Measurements from ENCODE around the gene PLEKHH2. TPM values are rescaled to one million over a fixed set of nuclear protein-coding genes. Genes with fewer than 3 reads are reported as not detected.
"Not testable (repeated sequence)": the region's sequence is repeated elsewhere in the genome, so short reads cannot be mapped to it uniquely, and the experiment has no call there.

PLEKHH2 gene
- total and polyA plus RNA-seq, 12 donors = 1.9 to 18.3 (median 5.9) TPM

DNA sequence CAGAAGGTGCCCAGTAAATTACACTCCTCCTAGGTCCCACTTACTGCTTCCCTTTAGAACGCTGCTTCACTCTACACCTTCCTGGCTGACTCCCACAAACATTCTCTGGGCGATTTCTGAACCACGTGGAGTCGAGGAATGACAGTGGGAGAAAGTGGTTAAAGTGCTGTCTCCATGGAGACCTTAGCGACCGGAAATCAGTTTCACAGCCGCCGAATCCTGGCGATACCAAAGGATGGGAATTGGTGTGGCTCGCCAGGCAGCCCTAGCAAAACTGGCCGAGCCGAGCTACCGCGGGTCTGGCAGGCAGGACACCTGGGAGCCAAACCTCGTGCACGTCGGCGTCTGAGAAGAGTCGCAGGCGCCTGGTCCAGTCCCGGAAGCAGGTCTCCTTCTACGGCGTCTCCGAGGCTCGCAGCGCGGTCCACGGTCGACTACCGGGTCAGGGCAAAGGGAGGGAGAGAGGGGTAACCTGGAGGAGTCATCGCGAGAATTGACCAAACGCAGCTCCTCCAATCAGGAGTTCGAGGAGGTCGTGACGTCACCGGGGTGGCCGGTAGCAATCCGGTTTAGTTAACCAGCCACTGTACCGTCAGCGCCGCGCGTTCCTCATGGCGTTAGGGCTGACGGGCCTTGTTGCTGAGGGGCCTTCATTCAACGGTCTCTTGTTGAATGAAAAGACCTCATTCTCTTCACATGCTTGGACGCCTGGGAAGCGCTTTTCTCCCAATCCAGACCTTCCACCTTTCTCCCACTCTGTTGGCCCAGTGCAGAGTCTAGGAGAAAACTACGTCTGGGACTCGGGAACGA lies 41.3 kb upstream of the PLEKHH2 start, which contains the start of gene THADA:
THADA (minus strand) TSS at position 436 of the 810 bp plus-strand sequence. CDS start 3,646 bp downstream, outside the sequence.
- intact Hi-C loops (cut with DNase I) = no loop called here
- DNase-seq = peak; percentile 100
- peak within 1 kb of the TSS; percentile 85 to 94 (median 93) for H3K27ac ChIP-seq
- H3K4me3 ChIP-seq = peak within 1 kb of the TSS; percentile 2 to 87 (median 74)
- no peaks in the 10 kb centered on the region for H3K9me3 ChIP-seq (replicated peaks in 1 of 3)
- H3K36me3 ChIP-seq (replicated peaks in 1 of 2) = peaks cover 0 to 3% of the 10 kb centered on the region in 2 donors
- peaks cover 7 to 9% of the 10 kb centered on the region in 2 donors for H3K4me1 ChIP-seq (replicated peaks in 1 of 2)
- H3K27me3 ChIP-seq = no peaks in the 10 kb centered on the region
- 0 to 1% (median 0%) methylated on average over 36 to 52 of the region's 52 CpGs for WGBS, 4 donors
- peak; percentile 94 to 96 for TF ChIP-seq POLR2A (IDR thresholded peaks at IDR 0.05)
- TF ChIP-seq, protein P1, sequence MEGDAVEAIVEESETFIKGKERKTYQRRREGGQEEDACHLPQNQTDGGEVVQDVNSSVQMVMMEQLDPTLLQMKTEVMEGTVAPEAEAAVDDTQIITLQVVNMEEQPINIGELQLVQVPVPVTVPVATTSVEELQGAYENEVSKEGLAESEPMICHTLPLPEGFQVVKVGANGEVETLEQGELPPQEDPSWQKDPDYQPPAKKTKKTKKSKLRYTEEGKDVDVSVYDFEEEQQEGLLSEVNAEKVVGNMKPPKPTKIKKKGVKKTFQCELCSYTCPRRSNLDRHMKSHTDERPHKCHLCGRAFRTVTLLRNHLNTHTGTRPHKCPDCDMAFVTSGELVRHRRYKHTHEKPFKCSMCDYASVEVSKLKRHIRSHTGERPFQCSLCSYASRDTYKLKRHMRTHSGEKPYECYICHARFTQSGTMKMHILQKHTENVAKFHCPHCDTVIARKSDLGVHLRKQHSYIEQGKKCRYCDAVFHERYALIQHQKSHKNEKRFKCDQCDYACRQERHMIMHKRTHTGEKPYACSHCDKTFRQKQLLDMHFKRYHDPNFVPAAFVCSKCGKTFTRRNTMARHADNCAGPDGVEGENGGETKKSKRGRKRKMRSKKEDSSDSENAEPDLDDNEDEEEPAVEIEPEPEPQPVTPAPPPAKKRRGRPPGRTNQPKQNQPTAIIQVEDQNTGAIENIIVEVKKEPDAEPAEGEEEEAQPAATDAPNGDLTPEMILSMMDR (IDR thresholded peaks at IDR 0.05) = no peak

GRCh38 chr2:43600596-43600995 lies 36.5 kb upstream of the PLEKHH2 start:
- H3K27me3 ChIP-seq; H3K27ac ChIP-seq; H3K4me3 ChIP-seq; H3K9me3 ChIP-seq (replicated peaks in 1 of 3); DNase-seq; H3K4me1 ChIP-seq (replicated peaks in 1 of 2); H3K36me3 ChIP-seq (replicated peaks in 1 of 2); intact Hi-C loops (cut with DNase I): not testable (repeated sequence)
- 53 to 65% (median 58%) methylated on average over 1 of the region's 1 CpG for WGBS, 4 donors

GRCh38 chr2:43604674-43605073 lies 32.4 kb upstream of the PLEKHH2 start:
- intact Hi-C loops (cut with DNase I) = no loop called here

GRCh38 chr2:43605079-43605655 lies 31.9 kb upstream of the PLEKHH2 start:
- DNase-seq = peak in 2 of 7 donors; percentile 36 to 47
- H3K9me3 ChIP-seq (replicated peaks in 1 of 3) = no peaks in the 10 kb centered on the region
- H3K4me1 ChIP-seq (replicated peaks in 1 of 2) = no peaks in the 10 kb centered on the region
- H3K27me3 ChIP-seq = no peaks in the 10 kb centered on the region
- H3K4me3 ChIP-seq = no peak overlapping the region
- no peaks in the 10 kb centered on the region for H3K36me3 ChIP-seq (replicated peaks in 1 of 2)
- intact Hi-C loops (cut with DNase I) = no loop called here
- TF ChIP-seq, protein P1 (IDR thresholded peaks at IDR 0.05) = peak; percentile 15 to 44 (median 24)
- TF ChIP-seq POLR2A (IDR thresholded peaks at IDR 0.05) = no peak
- no peak overlapping the region for H3K27ac ChIP-seq
- 9 to 20% (median 12%) methylated on average over 2 of the region's 2 CpGs for WGBS, 4 donors

More at GRCh38 chr2:43604674-43605073, 32.4 kb upstream of the PLEKHH2 start:
- H3K4me3 ChIP-seq = no peak overlapping the region
- H3K9me3 ChIP-seq (replicated peaks in 1 of 3) = no peaks in the 10 kb centered on the region
- H3K36me3 ChIP-seq (replicated peaks in 1 of 2) = no peaks in the 10 kb centered on the region
- no peak for TF ChIP-seq POLR2A (IDR thresholded peaks at IDR 0.05)
- TF ChIP-seq, protein P1 (IDR thresholded peaks at IDR 0.05) = no peak
- no peaks in the 10 kb centered on the region for H3K27me3 ChIP-seq
- DNase-seq = no peak
- H3K4me1 ChIP-seq (replicated peaks in 1 of 2) = no peaks in the 10 kb centered on the region
- WGBS, 4 donors = 47 to 65% (median 53%) methylated on average over 4 of the region's 4 CpGs
- no peak overlapping the region for H3K27ac ChIP-seq

Data from adrenal gland (tissue), 12 donors.